ENCODE data around the gene GLIPR1.
"Not testable (repeated sequence)": the region's sequence is repeated elsewhere in the genome, so short reads cannot be mapped to it uniquely, and the experiment has no call there.

Gene GLIPR1

DNA sequence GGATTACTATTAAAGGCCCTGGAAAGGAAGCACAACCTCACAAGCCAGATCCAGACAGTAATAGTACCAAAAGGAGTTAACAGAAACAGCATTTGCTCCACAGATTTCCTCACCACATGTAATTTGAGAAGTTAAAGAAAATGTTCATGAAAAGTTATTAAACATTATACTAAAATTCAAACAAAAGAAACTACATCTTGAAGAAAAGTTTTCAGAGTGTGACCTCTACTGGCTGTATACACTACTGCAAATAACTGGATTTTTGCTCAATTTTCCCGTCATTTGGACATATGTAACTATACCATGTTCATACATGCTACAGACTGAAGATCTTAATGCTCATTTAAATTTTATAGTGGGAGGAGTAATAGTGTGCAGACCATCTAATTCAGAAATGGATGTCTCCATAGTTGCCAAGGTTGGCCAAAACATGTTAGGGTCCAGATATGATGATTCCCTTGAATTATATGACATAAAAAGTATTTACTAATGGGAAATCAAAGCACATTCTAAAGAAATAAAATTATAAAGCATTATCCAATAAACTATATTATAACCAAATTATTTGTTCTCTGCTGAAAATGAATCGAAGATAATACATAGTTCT is 25.3 kb downstream of the GLIPR1 start:
- DNase-seq: peak; percentile 64
- in situ Hi-C loops (cut with HindIII; ENCODE audit: low pct_ligation_motif_present, low pct_unique_long_range_greater_than_20kb, low sequenced_read_pairs): no loop called here

DNA sequence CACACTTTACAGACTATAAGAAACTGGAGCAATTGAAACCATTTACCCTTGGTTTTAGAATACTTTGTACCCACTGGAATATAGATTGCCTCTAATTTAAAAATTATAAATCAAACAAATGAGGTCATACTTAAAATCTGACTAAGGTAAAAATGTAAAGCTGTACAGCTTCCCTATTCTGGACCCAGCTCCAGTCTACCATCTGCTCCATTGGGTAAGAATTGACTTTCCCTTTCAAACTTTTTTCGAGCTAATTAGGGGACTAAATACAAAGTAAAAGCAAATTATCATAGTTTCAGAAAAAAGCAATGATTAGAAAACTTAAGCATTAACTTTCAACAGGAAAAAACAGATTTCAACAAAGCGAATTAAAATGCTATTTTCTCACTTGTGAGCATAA is 26.5 kb downstream of the GLIPR1 start:
- DNase-seq: no peak
- in situ Hi-C loops (cut with HindIII; ENCODE audit: low pct_ligation_motif_present, low pct_unique_long_range_greater_than_20kb, low sequenced_read_pairs): no loop called here

DNA sequence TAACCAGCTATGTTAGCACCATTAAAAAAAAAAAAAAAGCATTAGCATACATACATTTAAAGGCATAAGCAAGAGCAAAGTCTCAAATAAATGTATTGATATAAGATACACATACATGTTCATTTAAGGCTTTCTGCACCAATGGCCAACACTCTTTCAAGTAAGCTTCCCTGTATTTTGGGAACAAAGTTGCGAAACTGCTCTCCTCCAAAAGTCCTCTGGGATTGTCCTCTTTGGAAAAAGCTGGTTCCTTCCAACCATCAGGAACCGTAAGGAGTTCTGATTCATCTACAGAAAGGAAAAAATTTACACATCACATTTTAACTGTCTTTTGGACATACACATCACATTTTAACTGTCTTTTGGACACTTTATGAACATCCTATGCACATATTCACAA is 27.6 kb downstream of the GLIPR1 start:
- in situ Hi-C loops (cut with HindIII; ENCODE audit: low pct_ligation_motif_present, low pct_unique_long_range_greater_than_20kb, low sequenced_read_pairs): no loop called here
- no peak for DNase-seq

DNA sequence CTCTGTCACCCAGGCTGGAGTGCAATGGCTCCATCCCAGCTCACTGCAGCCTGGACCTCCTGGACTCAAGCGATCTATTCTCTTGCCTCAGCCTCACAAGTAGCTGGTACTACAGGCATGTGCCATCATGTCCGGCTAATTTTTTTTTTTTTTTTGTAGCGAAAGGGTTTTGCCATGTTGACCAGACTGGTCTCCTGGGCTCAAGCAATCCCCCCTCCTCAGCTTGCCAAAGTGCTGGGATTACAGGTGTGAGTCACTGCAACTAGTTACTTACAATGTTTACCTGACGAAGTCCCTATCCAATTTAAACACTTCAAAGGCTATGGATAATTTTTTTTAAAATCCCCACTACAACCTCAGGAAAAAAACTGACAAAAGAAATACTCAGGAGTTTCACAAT is 29.1 kb downstream of the GLIPR1 start:
- no peak for DNase-seq
- in situ Hi-C loops (cut with HindIII; ENCODE audit: low pct_ligation_motif_present, low pct_unique_long_range_greater_than_20kb, low sequenced_read_pairs): no loop called here

DNA sequence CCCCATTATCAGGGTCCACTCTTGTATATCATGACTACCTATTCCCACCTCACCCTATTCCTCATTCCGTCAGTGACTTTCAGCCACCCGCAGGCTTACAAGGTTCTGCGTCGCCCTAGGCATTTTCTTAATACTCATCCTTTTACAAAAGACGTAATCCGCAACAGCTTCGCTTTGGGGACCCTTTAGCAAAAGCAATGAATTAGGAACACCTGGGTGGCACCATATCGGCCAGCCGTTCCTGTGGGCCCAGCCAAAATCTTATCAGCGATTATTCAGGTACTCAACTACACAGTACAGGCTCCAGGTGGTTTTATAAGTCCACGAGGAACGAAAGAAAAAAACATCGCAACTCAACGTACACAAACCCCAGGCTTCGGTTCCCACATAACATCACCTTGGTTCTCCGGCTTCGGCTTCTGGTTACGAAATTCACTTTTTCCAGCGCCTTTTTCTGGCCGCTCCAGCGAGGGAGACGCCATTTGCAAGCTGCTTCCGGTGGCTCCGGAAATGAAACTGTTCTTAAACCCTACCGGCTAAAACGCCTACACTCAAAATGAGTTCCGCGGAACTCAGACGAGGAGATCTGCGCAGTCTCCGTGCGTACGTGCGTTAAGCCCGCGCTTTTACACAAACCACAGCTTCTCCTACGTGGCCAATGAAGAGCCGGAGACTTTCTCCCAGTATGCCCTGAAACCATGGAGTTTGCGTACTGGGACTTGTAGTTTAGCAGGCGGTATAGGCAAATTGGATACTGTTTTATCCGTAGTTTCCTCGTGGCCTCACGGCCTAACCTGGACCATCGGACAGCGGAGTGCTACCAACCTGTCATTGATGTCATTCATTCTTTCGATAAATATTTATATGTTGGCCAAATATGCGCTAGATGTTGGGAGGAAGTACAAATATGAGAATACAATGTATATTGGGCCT is 30.8 kb downstream of the GLIPR1 start, which contains the start of gene KRR1:
Gene KRR1, minus strand, starts transcription at position 494 of the 933 bp plus-strand sequence. Its CDS starts 12 bp downstream, at position 482.
- in situ Hi-C loops (cut with HindIII; ENCODE audit: low pct_ligation_motif_present, low pct_unique_long_range_greater_than_20kb, low sequenced_read_pairs): no loop called here
- DNase-seq: peak; percentile 99

DNA sequence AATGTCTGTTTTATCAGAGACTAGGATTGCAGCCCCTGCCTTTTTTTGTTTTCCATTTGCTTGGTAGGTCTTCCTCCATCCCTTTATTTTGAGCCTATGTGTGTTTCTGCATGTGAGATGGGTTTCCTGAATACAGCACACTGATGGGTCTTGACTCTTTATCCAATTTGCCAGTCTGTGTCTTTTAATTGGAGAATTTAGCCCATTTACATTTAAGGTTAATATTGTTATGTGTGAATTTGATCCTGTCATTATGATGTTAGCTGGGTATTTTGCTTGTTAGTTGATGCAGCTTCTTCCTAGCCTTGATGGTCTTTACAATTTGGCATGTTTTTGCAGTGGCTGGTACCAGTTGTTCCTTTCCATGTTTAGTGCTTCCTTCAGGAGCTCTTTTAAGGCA is 40.7 kb downstream of the GLIPR1 start:
- DNase-seq; in situ Hi-C loops (cut with HindIII; ENCODE audit: low pct_ligation_motif_present, low pct_unique_long_range_greater_than_20kb, low sequenced_read_pairs): not testable (repeated sequence)

DNA sequence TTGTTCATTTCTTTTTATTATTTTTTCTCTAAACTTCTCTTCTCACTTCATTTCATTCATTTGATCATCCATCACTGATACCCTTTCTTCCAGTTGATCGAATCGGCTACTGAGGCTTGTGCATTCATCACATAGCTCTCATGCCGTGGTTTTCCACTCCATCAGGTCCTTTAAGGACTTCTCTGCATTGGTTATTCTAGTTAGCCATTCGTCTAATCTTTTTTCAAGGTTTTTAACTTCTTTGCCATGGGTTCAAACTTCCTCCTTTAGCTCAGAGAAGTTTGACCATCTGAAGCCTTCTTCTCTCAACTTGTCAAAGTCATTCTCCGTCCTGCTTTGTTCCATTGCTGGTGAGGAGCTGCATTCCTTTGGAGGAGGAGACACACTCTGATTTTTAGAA is 41.6 kb downstream of the GLIPR1 start:
- peak; percentile 58 for DNase-seq
- in situ Hi-C loops (cut with HindIII; ENCODE audit: low pct_ligation_motif_present, low pct_unique_long_range_greater_than_20kb, low sequenced_read_pairs): not testable (repeated sequence)

DNA sequence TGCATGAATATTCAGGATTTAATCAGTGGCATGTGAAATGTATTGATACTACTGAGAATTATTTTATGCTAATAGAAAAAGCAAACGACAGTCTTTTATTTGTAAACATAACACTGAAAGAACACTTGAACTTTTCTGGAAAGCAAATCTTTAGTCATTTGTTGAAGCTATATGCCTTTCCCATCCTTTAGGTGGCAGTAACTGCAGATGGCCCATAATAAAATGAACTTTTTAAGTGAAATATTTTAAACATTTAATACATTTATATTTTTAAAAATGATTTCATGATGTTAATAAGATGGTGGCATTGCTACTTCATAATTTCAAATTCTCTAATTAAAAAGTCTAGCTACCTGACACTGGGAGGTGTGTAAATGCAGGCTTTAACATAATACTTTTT is 44.7 kb downstream of the GLIPR1 start:
- in situ Hi-C loops (cut with HindIII; ENCODE audit: low pct_ligation_motif_present, low pct_unique_long_range_greater_than_20kb, low sequenced_read_pairs): loop anchor here (25.0 kb wide), 1 partner anchor 512 kb away; the partner anchor contains the start of gene PHLDA1
- no peak for DNase-seq

DNA sequence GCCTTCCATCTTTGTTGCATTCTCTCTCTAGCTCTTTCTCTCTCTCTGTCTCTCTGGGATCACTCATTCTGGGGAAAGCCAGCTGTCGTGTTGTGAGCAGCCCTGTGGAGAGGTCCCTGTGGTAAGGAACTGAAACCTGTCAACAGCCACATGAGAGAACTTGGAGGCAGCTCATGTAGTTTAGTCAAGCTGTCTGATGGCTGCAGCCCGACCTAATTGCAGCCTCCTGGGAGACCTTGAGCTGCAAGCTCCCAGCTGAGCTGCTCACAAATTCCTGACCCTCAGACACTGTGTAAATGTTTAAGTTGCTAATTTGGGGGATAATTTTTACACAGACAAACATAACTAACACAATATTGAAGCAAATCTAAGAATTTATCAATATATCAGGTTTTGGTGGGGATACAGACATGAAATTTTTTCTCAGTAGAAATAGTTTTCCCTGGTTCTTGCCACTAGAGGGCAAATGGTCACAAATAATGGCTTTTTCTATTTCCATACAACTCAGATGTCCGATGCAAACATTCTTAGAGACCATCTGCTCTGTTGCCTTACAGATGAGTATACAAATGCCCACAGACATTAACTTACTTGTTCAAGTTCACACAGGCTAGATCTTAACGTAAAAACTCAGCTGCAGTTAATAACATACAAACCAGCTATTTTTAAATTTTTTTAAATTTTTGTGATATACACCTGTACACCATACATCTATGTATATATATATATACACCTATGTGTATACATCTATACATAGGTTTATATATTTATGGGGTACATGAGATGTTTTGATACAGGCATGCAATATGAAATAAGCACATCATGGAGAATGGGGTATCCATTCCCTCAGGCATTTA is 46.3 kb downstream of the GLIPR1 start:
- in situ Hi-C loops (cut with HindIII; ENCODE audit: low pct_ligation_motif_present, low pct_unique_long_range_greater_than_20kb, low sequenced_read_pairs): loop anchor here (25.0 kb wide), 1 partner anchor 510 kb away; the partner anchor contains the start of gene PHLDA1
- peak; percentile 81 for DNase-seq

DNA sequence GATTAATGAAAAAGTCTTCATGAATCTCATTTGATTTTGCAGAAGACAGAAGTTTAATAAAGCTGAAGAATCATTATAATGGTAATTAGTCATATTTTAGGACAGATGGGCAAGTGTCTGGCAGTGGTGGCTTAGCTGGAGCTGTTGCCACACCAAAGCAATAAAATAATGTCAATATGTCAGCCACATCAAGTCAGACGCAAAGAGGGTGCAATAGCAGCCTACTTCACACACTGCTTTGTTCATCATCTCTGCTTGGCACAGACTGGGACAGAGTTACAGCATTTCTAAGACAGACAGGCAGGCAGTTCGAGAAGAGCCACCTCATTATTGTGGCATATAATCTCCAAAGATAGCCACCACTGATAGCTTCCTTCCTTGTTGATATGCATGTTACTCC is 47.7 kb downstream of the GLIPR1 start:
- DNase-seq: no peak
- in situ Hi-C loops (cut with HindIII; ENCODE audit: low pct_ligation_motif_present, low pct_unique_long_range_greater_than_20kb, low sequenced_read_pairs): loop anchor here (25.0 kb wide), 1 partner anchor 509 kb away; the partner anchor contains the start of gene PHLDA1

DNA sequence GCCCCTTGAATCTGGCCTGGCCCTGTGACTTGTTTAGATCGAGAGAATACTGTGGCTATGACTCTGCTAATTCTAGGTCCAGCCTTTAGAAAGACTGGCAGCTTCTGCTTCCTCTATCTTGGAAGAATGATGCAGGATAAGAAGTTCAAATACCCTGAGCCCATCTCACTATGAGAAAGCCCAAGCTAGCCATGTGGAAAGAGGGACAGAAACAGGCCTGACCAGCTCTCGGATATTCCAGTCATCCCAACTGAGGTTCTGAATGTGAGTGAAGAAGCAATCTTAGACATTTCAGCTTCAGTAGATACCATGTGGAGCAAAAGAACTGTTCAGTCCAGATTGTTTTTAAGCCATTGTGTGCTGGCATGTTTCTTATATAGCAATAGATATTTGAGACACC is 48.1 kb downstream of the GLIPR1 start:
- in situ Hi-C loops (cut with HindIII; ENCODE audit: low pct_ligation_motif_present, low pct_unique_long_range_greater_than_20kb, low sequenced_read_pairs): loop anchor here (25.0 kb wide), 1 partner anchor 509 kb away; the partner anchor contains the start of gene PHLDA1

DNA sequence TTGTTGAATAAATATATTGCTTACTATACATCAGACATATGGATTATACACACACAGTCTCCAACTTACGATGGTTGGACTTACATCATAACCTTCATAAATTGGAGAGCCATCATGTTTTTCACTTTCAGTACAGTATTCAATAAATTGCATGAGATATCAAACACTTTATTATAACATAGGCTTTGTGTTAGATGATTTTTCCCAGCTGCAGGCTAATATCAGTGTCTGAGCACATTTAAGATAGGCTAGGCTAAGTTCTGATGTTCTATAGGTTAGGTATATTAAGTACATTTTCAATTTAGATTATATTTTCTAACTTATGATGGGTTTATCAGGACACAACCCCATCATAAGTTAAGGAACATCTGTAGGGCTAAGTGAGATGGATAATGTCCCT is 48.8 kb downstream of the GLIPR1 start:
- no peak for DNase-seq
- in situ Hi-C loops (cut with HindIII; ENCODE audit: low pct_ligation_motif_present, low pct_unique_long_range_greater_than_20kb, low sequenced_read_pairs): loop anchor here (25.0 kb wide), 1 partner anchor 508 kb away; the partner anchor contains the start of gene PHLDA1

More for the DNA sequence above, 48.1 kb downstream of the GLIPR1 start:
- DNase-seq: no peak

DNA sequence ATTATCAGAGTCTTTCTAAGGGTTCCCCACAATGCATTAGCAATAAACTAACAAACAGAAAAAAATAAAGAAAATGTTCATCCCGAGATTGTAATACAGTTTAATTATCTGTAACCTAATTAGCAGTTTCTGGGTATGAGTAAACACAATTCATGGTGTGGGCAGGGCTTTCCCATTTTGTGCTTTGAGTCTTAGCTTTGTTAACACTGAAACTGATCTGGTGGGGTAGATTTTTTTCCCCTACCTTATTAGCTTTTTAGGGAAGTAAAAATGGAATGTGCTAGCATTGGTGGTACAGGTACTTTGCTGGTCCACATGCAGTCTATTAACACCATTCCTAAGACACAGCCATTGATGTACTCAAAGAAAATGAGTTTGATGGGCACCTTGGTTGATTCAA is 49.3 kb downstream of the GLIPR1 start:
- in situ Hi-C loops (cut with HindIII; ENCODE audit: low pct_ligation_motif_present, low pct_unique_long_range_greater_than_20kb, low sequenced_read_pairs): loop anchor here (25.0 kb wide), 1 partner anchor 507 kb away; the partner anchor contains the start of gene PHLDA1
- DNase-seq: no peak

DNA sequence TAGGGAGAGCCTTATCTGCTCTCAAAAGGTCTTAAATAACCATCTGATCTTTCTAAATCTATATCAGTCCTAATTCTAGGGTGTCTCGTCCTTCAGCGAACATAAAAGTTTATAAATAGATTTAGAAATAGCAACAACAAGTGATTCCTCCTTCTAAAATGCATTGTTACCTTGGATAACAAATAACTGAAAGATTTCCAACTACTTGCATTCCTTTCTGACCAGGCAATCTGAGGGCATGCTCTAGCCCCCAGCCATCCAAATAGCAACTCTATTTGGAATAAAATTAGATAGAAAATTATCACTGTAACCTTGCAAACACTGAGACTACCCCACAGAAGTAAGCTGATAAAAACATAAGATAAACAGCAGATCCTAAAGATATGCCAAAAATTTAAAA is 52.7 kb downstream of the GLIPR1 start:
- no peak for DNase-seq
- in situ Hi-C loops (cut with HindIII; ENCODE audit: low pct_ligation_motif_present, low pct_unique_long_range_greater_than_20kb, low sequenced_read_pairs): loop anchor here (25.0 kb wide), 1 partner anchor 504 kb away; the partner anchor contains the start of gene PHLDA1

DNA sequence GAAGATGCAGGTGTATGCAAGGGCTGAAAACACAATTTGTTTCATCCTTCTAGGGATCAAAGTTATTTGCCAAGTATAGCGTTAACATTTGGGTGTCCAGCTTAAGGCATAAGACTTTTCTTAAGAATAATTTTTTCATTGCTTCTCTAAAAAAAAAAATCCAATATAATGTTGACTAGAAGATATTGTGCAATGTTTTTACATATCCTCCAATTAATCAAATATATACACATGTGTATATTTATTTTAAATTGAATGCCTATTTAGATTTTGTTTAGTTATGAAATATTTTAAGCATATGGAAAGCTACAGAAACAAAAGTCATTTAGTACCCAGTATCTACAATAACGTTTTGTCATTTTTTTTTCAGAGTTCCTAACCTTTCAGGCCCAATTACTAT is 59.3 kb downstream of the GLIPR1 start:
- in situ Hi-C loops (cut with HindIII; ENCODE audit: low pct_ligation_motif_present, low pct_unique_long_range_greater_than_20kb, low sequenced_read_pairs): loop anchor here (25.0 kb wide), 1 partner anchor 497 kb away; the partner anchor contains the start of gene PHLDA1
- no peak for DNase-seq

DNA sequence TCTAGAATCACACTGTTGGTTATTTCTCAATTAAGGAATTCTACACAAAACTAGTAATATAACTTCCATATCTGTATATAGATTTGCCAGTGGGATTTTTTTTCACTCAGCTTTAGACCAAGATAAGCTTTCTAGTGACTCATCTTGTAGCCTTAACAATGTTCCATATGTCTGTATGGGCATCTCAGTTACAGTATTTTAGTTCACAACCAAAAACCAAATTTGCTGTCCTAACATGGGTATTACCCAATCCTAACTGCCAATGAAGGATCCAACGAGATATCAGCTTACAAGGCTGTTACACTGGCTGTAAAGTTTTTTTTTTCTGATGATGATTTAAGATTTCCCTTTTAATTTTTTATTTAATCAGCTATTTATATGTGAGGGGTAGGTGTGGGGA is 62.4 kb downstream of the GLIPR1 start:
- in situ Hi-C loops (cut with HindIII; ENCODE audit: low pct_ligation_motif_present, low pct_unique_long_range_greater_than_20kb, low sequenced_read_pairs): loop anchor here (25.0 kb wide), 1 partner anchor 494 kb away; the partner anchor contains the start of gene PHLDA1
- no peak for DNase-seq

DNA sequence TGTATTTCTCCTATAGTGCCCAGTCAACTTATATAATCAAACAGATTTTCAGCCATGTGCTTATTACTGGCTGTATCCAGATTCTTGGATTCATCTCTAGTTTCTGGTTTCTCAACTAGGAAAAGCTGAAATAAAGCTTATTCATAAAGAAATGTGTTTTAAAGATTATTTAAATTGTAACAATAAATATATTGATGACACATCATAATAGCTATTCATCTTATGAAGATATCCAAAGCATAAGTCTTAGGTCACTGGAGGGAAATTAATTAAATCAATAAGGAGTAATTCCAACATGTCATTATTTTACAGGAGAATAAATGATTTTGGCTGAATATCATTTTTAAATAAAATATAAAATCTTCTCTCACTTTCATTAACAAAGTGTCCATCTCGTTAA is 63.0 kb downstream of the GLIPR1 start:
- no peak for DNase-seq
- in situ Hi-C loops (cut with HindIII; ENCODE audit: low pct_ligation_motif_present, low pct_unique_long_range_greater_than_20kb, low sequenced_read_pairs): loop anchor here (25.0 kb wide), 1 partner anchor 494 kb away; the partner anchor contains the start of gene PHLDA1

DNA sequence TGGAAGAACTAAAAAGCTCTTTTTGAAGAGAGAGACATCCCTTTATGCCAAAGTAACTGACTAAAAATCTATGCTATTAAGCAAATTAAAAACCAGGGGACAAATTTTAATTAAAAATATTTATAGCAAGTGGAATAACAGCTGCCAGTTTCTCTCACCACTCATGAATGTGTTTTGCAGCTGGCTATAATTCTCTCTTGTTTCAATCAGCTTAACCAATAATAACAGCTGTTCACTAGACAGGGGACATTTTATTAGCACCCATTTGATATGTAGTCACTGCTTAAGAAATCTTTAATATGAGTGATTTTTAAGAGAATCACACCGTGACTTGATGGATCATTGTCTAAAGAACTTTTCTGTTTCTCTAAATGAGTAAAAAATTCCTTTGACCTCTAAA is 65.1 kb downstream of the GLIPR1 start:
- in situ Hi-C loops (cut with HindIII; ENCODE audit: low pct_ligation_motif_present, low pct_unique_long_range_greater_than_20kb, low sequenced_read_pairs): loop anchor here (25.0 kb wide), 1 partner anchor 492 kb away; the partner anchor contains the start of gene PHLDA1
- DNase-seq: no peak

Data from ACHN (cell line).